Immature natural killer cell (primary cell): ENCODE data around the gene KIAA1671. TPM values are rescaled to one million over a fixed set of nuclear protein-coding genes. Genes with fewer than 3 reads are reported as not detected.

Source experiments
- DNase-seq, 3 donors: peaks; one replicate each; pipeline ENCODE4 v3.0.0; 2022; ENCODE audit warnings: mixed read lengths in 1 of 3
- H3K27ac Mint-ChIP-seq, 6 donors: one replicate each; pipeline ENCODE4 v1.8.0; 2020; ENCODE audit warnings: mixed read lengths in 6 of 6, mild to moderate bottlenecking in 5 of 6, inconsistent platforms in 4 of 6, moderate library complexity in 3 of 6
- H3K27me3 Mint-ChIP-seq, 3 donors: one replicate each; pipeline ENCODE4 v1.8.0; 2020 to 2021; ENCODE audit warnings: low read depth in 3 of 3, mild to moderate bottlenecking in 3 of 3, mixed read lengths in 3 of 3, moderate library complexity in 3 of 3, inconsistent platforms in 1 of 3
- H3K36me3 Mint-ChIP-seq, 3 donors: one replicate each; pipeline ENCODE4 v1.8.0; 2020; ENCODE audit warnings: mixed read lengths in 3 of 3, inconsistent platforms in 2 of 3, mild to moderate bottlenecking in 2 of 3
- H3K4me1 Mint-ChIP-seq, 2 donors: one replicate each; pipeline ENCODE4 v1.8.0; 2020; ENCODE audit warnings: inconsistent platforms in 2 of 2, mild to moderate bottlenecking in 2 of 2, mixed read lengths in 2 of 2, moderate library complexity in 1 of 2
- H3K4me3 Mint-ChIP-seq, 5 donors: one replicate each; pipeline ENCODE4 v1.8.0; 2020; ENCODE audit warnings: mild to moderate bottlenecking in 5 of 5, mixed read lengths in 5 of 5, inconsistent platforms in 3 of 5, moderate library complexity in 3 of 5
- H3K9me3 Mint-ChIP-seq, 6 donors: one replicate each; pipeline ENCODE4 v1.8.0; 2020; ENCODE audit warnings: mild to moderate bottlenecking in 6 of 6, mixed read lengths in 6 of 6, inconsistent platforms in 4 of 6, moderate library complexity in 3 of 6
- polyA plus RNA-seq, 3 donors: library from polyadenylated mRNA; unstranded; fragments of 300-500 nt; fragmentation: Illumina TruSeq; gene quantifications; one replicate each; pipeline ENCODE4 v1.2.3, GENCODE V29; 2021

The KIAA1671 gene
- polyA plus RNA-seq, 3 donors from 2014 or later = 0.43 to 3.0 (median 2.5) TPM

- no peaks in the 10 kb centered on the region for H3K9me3 Mint-ChIP-seq
- H3K27me3 Mint-ChIP-seq = no peaks in the 10 kb centered on the region
- H3K4me3 Mint-ChIP-seq = no peak overlapping the region
- H3K27ac Mint-ChIP-seq = no peak overlapping the region
- no peak for DNase-seq
- peaks cover 0 to 1% of the 10 kb centered on the region in 2 donors for H3K4me1 Mint-ChIP-seq
- no peaks in the 10 kb centered on the region for H3K36me3 Mint-ChIP-seq
Observed at GRCh38 chr22:25130462-25130861, 177.9 kb downstream of the KIAA1671 start.

- Mint-ChIP-seq H3K9me3 (no peaks in the 10 kb centered on the region), H3K4me1 (peaks cover 0 to 1% of the 10 kb centered on the region in 2 donors), H3K27ac (no peak overlapping the region), H3K4me3 (no peak overlapping the region), H3K36me3 (no peaks in the 10 kb centered on the region), H3K27me3 (no peaks in the 10 kb centered on the region)
- no peak for DNase-seq
Observed at GRCh38 chr22:25131198-25131887, 178.8 kb downstream of the KIAA1671 start.

GRCh38 chr22:25134028-25134427 lies 181.5 kb downstream of the KIAA1671 start:
- no peak overlapping the region for H3K27ac Mint-ChIP-seq
- H3K36me3 Mint-ChIP-seq = peaks cover 0 to 5% (median 3%) of the 10 kb centered on the region in 3 donors
- H3K27me3 Mint-ChIP-seq = no peaks in the 10 kb centered on the region
- no peak for DNase-seq
- H3K4me3 Mint-ChIP-seq = no peak overlapping the region
- H3K9me3 Mint-ChIP-seq = no peaks in the 10 kb centered on the region
- peaks cover 0 to 1% of the 10 kb centered on the region in 2 donors for H3K4me1 Mint-ChIP-seq

GRCh38 chr22:25134451-25134850 lies 181.9 kb downstream of the KIAA1671 start:
- H3K9me3 Mint-ChIP-seq = no peaks in the 10 kb centered on the region
- no peaks in the 10 kb centered on the region for H3K27me3 Mint-ChIP-seq
- peaks cover 0 to 1% of the 10 kb centered on the region in 2 donors for H3K4me1 Mint-ChIP-seq
- no peak overlapping the region for H3K4me3 Mint-ChIP-seq
- peak overlapping the region in 1 of 6 donors; percentile 5 for H3K27ac Mint-ChIP-seq
- peaks cover 0 to 5% (median 3%) of the 10 kb centered on the region in 3 donors for H3K36me3 Mint-ChIP-seq
- no peak for DNase-seq

- Mint-ChIP-seq H3K4me3 (no peak overlapping the region), H3K9me3 (no peaks in the 10 kb centered on the region), H3K36me3 (peaks cover 0 to 5% (median 3%) of the 10 kb centered on the region in 3 donors), H3K27me3 (peaks cover 0 to 2% (median 0%) of the 10 kb centered on the region in 3 donors), H3K4me1 (peaks cover 0 to 1% of the 10 kb centered on the region in 2 donors), H3K27ac (no peak overlapping the region)
- no peak for DNase-seq
Observed at GRCh38 chr22:25136953-25137576, 184.5 kb downstream of the KIAA1671 start.

GRCh38 chr22:25137577-25138525 lies 185.3 kb downstream of the KIAA1671 start:
- Mint-ChIP-seq H3K4me3 (no peak overlapping the region), H3K27me3 (peaks cover 0 to 2% (median 0%) of the 10 kb centered on the region in 3 donors), H3K4me1 (peaks cover 0 to 1% of the 10 kb centered on the region in 2 donors), H3K9me3 (no peaks in the 10 kb centered on the region), H3K36me3 (peaks cover 0 to 5% (median 3%) of the 10 kb centered on the region in 3 donors), H3K27ac (no peak overlapping the region)
- DNase-seq = peak in 1 of 3 donors; percentile 5

GRCh38 chr22:25139062-25139461 lies 186.5 kb downstream of the KIAA1671 start:
- H3K4me3 Mint-ChIP-seq = no peak overlapping the region
- H3K36me3 Mint-ChIP-seq = peaks cover 0 to 5% (median 3%) of the 10 kb centered on the region in 3 donors
- no peak for DNase-seq
- H3K9me3 Mint-ChIP-seq = no peaks in the 10 kb centered on the region
- peaks cover 0 to 3% (median 0%) of the 10 kb centered on the region in 3 donors for H3K27me3 Mint-ChIP-seq
- H3K4me1 Mint-ChIP-seq = no peaks in the 10 kb centered on the region
- no peak overlapping the region for H3K27ac Mint-ChIP-seq

- peaks cover 0 to 5% (median 3%) of the 10 kb centered on the region in 3 donors for H3K36me3 Mint-ChIP-seq
- H3K27ac Mint-ChIP-seq = no peak overlapping the region
- no peak for DNase-seq
- no peaks in the 10 kb centered on the region for H3K4me1 Mint-ChIP-seq
- no peaks in the 10 kb centered on the region for H3K9me3 Mint-ChIP-seq
- H3K4me3 Mint-ChIP-seq = no peak overlapping the region
- peaks cover 0 to 3% (median 0%) of the 10 kb centered on the region in 3 donors for H3K27me3 Mint-ChIP-seq
Observed at GRCh38 chr22:25142102-25142501, 189.6 kb downstream of the KIAA1671 start.

GRCh38 chr22:25143156-25144076 lies 190.9 kb downstream of the KIAA1671 start:
- H3K4me3 Mint-ChIP-seq = no peak overlapping the region
- peaks cover 0 to under 1% (median 0%) of the 10 kb centered on the region in 3 donors for H3K36me3 Mint-ChIP-seq
- no peaks in the 10 kb centered on the region for H3K9me3 Mint-ChIP-seq
- H3K27me3 Mint-ChIP-seq = peaks cover 0 to 3% (median 0%) of the 10 kb centered on the region in 3 donors
- H3K4me1 Mint-ChIP-seq = no peaks in the 10 kb centered on the region
- no peak overlapping the region for H3K27ac Mint-ChIP-seq
- DNase-seq = no peak

- Mint-ChIP-seq H3K36me3 (no peaks in the 10 kb centered on the region), H3K9me3 (no peaks in the 10 kb centered on the region), H3K4me1 (no peaks in the 10 kb centered on the region), H3K4me3 (no peak overlapping the region), H3K27me3 (peaks cover 0 to 5% (median 0%) of the 10 kb centered on the region in 3 donors), H3K27ac (peak overlapping the region in 1 of 6 donors; percentile 62)
- DNase-seq = no peak
Observed at GRCh38 chr22:25144522-25144921, 192.0 kb downstream of the KIAA1671 start.

- H3K4me3 Mint-ChIP-seq = no peak overlapping the region
- no peaks in the 10 kb centered on the region for H3K36me3 Mint-ChIP-seq
- peaks cover 0 to 3% (median 0%) of the 10 kb centered on the region in 3 donors for H3K27me3 Mint-ChIP-seq
- no peak for DNase-seq
- peak overlapping the region in 1 of 6 donors; percentile 58 for H3K27ac Mint-ChIP-seq
- no peaks in the 10 kb centered on the region for H3K9me3 Mint-ChIP-seq
- H3K4me1 Mint-ChIP-seq = no peaks in the 10 kb centered on the region
Observed at GRCh38 chr22:25146307-25146706, 193.8 kb downstream of the KIAA1671 start.

- no peaks in the 10 kb centered on the region for H3K4me1 Mint-ChIP-seq
- no peak overlapping the region for H3K27ac Mint-ChIP-seq
- H3K4me3 Mint-ChIP-seq = no peak overlapping the region
- peaks cover 0 to 3% (median 0%) of the 10 kb centered on the region in 3 donors for H3K27me3 Mint-ChIP-seq
- H3K36me3 Mint-ChIP-seq = no peaks in the 10 kb centered on the region
- DNase-seq = no peak
- H3K9me3 Mint-ChIP-seq = no peaks in the 10 kb centered on the region
Observed at GRCh38 chr22:25146906-25147641, 194.6 kb downstream of the KIAA1671 start.
